Loucy (cell line): ENCODE results near the gene IL1R2.

Experiments
- H2AFZ ChIP-seq: fragments of 200-600 bp; sonication (generic); 2 replicates; pipeline ENCODE4 v1.6.0; 2016; ENCODE audit warnings: antibody characterized with exemption, mild to moderate bottlenecking, low read length, moderate library complexity
- H3F3A ChIP-seq: fragments of 200-600 bp; 2 replicates; pipeline ENCODE4 v1.6.0; 2016; ENCODE audit warnings: antibody characterized with exemption, low read depth, mild to moderate bottlenecking
- H3K27me3 ChIP-seq: fragments of 200-600 bp; sonication (generic); 2 replicates; pipeline ENCODE4 v1.6.1; 2014; ENCODE audit warnings: low read length, mild to moderate bottlenecking; ENCODE audit not compliant: insufficient read depth, poor library complexity, severe bottlenecking
- H3K36me3 ChIP-seq: fragments of 200-600 bp; sonication (generic); 2 replicates; pipeline ENCODE4 v1.6.1; 2016; ENCODE audit warnings: low read length; ENCODE audit not compliant: insufficient read depth
- H3K4me1 ChIP-seq: fragments of 200-600 bp; sonication (generic); 2 replicates; pipeline ENCODE4 v1.5.1; 2014; ENCODE audit warnings: low read length, mild to moderate bottlenecking; ENCODE audit not compliant: insufficient read depth, poor library complexity, severe bottlenecking
- H3K4me2 ChIP-seq: fragments of 200-600 bp; sonication (generic); 2 replicates; pipeline ENCODE4 v1.6.0; 2014; ENCODE audit warnings: antibody characterized with exemption, low read length, low read depth, mild to moderate bottlenecking; ENCODE audit not compliant: poor library complexity, severe bottlenecking
- H3K4me3 ChIP-seq: fragments of 200-600 bp; sonication (generic); 2 replicates; pipeline ENCODE4 v1.5.1; 2014; ENCODE audit warnings: low read length, mild to moderate bottlenecking, mixed read lengths; ENCODE audit not compliant: poor library complexity, severe bottlenecking
- H3K79me2 ChIP-seq: fragments of 200-600 bp; sonication (generic); 2 replicates; pipeline ENCODE4 v1.6.1; 2014; ENCODE audit warnings: low read length; ENCODE audit not compliant: insufficient read depth
- H3K9ac ChIP-seq: fragments of 200-600 bp; sonication (generic); 2 replicates; pipeline ENCODE4 v1.6.0; 2014; ENCODE audit warnings: mild to moderate bottlenecking, low read depth, low read length, moderate library complexity; ENCODE audit not compliant: poor library complexity, severe bottlenecking
- H3K9me2 ChIP-seq: fragments of 200-600 bp; sonication (generic); replicated peaks from 2 replicates; pipeline ENCODE4 v1.6.1; 2016; ENCODE audit warnings: low read depth, low read length, mixed read lengths
- H3K9me3 ChIP-seq: fragments of 200-600 bp; sonication (generic); 2 replicates; pipeline ENCODE4 v1.6.1; 2014; ENCODE audit warnings: mild to moderate bottlenecking, antibody characterized with exemption, low read length, low read depth; ENCODE audit not compliant: insufficient read depth
- H4K20me1 ChIP-seq: fragments of 200-600 bp; sonication (generic); 2 replicates; pipeline ENCODE4 v1.6.0; 2014; ENCODE audit warnings: antibody characterized with exemption, low read length, mild to moderate bottlenecking; ENCODE audit not compliant: insufficient read depth, poor library complexity, severe bottlenecking
- EZH2phosphoT487 ChIP-seq: fragments of 200-600 bp; IDR thresholded peaks from 2 replicates; pipeline ENCODE4 v1.6.1; 2018; ENCODE audit warnings: antibody characterized with exemption, mild to moderate bottlenecking, moderate library complexity, borderline replicate concordance
- TF ChIP-seq, protein P1 (sequence below): fragments of 200-600 bp; sonication (generic); conservative IDR thresholded peaks from 2 replicates; pipeline ENCODE4 v1.5.1; 2014; ENCODE audit warnings: mild to moderate bottlenecking, antibody characterized with exemption, low read length

IL1R2 gene

DNA sequence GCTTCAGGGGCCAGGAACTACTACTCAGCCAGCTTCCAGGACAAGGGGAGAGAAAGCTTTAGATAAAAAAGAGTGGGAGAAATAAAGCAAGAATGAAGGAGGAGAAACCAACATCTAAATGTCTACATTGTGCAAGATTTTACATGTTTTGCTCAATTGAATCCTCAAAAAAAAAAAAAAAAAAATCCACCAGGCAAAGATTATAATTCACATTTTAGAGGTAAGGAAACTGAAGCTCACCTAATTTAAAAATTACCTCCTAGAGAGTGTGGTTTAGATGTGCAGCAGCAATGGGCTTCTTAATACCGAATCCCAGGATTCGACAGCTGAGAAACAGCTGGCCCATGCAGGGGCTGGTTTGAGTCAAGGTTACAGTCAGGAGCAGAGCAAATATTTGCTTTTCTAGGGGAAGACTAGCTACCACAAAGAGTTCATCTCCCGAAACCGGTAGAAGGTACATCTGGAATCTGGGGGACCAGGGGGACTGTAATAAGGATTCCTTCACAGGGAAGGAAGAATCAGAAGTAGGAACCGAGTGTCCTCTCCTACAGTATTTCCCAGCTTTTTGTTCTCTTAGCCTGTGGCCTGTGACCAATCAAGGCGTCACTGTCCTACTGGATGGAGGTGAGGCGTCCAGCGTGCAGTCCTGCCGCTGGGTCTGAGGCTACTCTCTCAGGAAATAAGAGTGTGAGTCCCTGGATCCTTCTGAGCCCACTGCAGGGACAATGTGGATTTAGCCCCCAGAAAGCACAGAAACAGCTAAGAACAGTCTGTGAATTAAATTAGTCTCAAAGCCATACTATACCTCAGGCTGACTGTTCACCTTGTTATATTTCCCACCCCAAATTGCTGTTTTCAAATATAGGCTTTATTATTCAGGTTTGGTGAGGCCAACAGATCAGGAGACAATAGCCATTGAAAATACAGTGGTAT lies 42.3 kb downstream of the IL1R2 start:
- Histone ChIP-seq H3K27me3 (no peaks in the 10 kb centered on the region), H3K9me2 (no peaks in the 10 kb centered on the region), H3K4me3 (no peak overlapping the region), H3F3A (no peaks in the 10 kb centered on the region), H2AFZ (peak overlapping the region; percentile 63; the same call in 1 of the 2 replicates), H3K9ac (no peak overlapping the region), H3K79me2 (no peaks in the 10 kb centered on the region), H3K4me1 (no peaks in the 10 kb centered on the region), H3K4me2 (no peak overlapping the region), H3K9me3 (no peaks in the 10 kb centered on the region), H4K20me1 (no peaks in the 10 kb centered on the region), H3K36me3 (no peaks in the 10 kb centered on the region)
- TF ChIP-seq, protein P1, sequence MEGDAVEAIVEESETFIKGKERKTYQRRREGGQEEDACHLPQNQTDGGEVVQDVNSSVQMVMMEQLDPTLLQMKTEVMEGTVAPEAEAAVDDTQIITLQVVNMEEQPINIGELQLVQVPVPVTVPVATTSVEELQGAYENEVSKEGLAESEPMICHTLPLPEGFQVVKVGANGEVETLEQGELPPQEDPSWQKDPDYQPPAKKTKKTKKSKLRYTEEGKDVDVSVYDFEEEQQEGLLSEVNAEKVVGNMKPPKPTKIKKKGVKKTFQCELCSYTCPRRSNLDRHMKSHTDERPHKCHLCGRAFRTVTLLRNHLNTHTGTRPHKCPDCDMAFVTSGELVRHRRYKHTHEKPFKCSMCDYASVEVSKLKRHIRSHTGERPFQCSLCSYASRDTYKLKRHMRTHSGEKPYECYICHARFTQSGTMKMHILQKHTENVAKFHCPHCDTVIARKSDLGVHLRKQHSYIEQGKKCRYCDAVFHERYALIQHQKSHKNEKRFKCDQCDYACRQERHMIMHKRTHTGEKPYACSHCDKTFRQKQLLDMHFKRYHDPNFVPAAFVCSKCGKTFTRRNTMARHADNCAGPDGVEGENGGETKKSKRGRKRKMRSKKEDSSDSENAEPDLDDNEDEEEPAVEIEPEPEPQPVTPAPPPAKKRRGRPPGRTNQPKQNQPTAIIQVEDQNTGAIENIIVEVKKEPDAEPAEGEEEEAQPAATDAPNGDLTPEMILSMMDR = no peak
- no peak for TF ChIP-seq EZH2phosphoT487

DNA sequence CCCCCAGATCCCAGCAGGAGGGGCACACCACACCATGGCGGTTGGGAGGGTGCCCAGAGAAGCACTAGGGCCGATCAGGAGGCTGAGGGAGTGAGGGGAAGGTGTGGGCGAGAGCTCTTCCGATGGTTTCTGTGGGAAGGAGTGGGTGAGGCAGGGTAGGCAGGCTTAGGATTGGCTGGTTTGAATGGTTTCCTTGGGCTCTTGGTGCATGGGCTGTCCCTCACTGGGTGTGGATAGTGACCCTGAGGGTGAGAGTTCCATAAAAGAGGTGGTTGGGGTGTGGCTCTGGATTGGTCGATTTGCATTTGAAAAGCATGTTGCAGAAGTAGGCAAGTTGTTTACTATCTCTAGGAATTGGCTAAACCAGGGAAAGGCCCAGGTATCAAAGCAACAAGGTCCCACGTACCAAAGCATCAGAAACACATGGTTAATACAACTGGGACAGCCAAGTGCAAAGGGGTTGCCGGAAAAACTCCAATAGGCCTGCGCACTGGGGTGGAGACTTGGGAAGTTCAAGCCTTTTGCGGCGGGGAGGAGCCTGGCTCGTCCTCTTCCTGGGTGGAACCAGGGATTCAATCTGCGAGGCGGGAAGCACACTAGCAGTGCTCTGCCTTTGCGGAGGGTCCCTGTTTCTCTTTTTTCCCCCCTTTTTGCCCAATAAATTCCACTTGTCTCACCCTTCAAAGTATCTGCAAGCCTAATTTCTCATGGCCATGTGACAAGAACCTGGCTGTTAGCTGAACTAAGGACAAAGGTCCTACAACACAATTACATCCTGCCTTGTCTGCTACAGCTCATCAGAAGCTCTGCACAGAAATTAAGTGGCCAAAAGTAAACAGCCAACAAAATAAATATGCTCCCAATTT lies 43.2 kb downstream of the IL1R2 start:
- Histone ChIP-seq H3F3A (no peaks in the 10 kb centered on the region), H4K20me1 (no peaks in the 10 kb centered on the region), H2AFZ (no peak overlapping the region)

DNA sequence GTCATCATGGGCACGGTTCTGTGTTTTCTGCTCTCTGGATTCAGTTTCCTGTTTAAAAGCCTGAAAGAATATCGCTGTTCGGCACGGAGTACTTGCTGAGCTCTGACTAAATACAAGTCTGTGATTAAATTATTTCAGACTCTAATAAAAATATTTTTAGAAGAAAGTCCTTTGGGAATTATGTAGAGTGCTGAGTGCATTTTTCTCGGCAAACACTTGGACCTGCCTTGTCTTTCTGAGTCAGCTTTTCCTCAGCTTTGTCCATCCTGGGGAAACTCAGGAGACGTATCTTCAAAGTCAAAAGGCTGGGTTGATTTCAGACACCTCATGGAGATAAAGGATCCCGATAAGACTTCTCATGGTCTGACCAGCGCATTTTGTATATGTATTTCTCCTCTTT lies 45.9 kb downstream of the IL1R2 start:
- Histone ChIP-seq H3F3A (no peaks in the 10 kb centered on the region), H3K79me2 (no peaks in the 10 kb centered on the region), H2AFZ (no peak overlapping the region), H3K4me1 (no peaks in the 10 kb centered on the region), H3K27me3 (no peaks in the 10 kb centered on the region), H3K4me2 (no peak overlapping the region), H3K36me3 (no peaks in the 10 kb centered on the region), H4K20me1 (no peaks in the 10 kb centered on the region), H3K9ac (no peak overlapping the region), H3K4me3 (no peak overlapping the region), H3K9me3 (no peaks in the 10 kb centered on the region), H3K9me2 (no peaks in the 10 kb centered on the region)
- TF ChIP-seq, protein P1 = no peak
- no peak for TF ChIP-seq EZH2phosphoT487

More for the DNA sequence above, 43.2 kb downstream of the IL1R2 start:
- Histone ChIP-seq H3K4me1 (no peaks in the 10 kb centered on the region), H3K9ac (no peak overlapping the region), H3K9me3 (no peaks in the 10 kb centered on the region), H3K4me3 (no peak overlapping the region), H3K9me2 (no peaks in the 10 kb centered on the region), H3K79me2 (no peaks in the 10 kb centered on the region), H3K36me3 (no peaks in the 10 kb centered on the region), H3K27me3 (no peaks in the 10 kb centered on the region), H3K4me2 (no peak overlapping the region)
- no peak for TF ChIP-seq EZH2phosphoT487
- TF ChIP-seq, protein P1 = no peak
